SK-N-SH (cell line): ENCODE data around the gene KPNB1.

Experiments used
- EP300 ChIP-seq, 2 experiments: IDR thresholded peaks; 2 replicates each; pipeline versions ENCODE4 v1.4.0 to v1.6.1; 2012; ENCODE audit warnings: borderline replicate concordance in 1 of 2, low read depth in 1 of 2, low read length in 1 of 2
- EZH2phosphoT487 ChIP-seq: fragments of 200-600 bp; sonication (generic); IDR thresholded peaks from 2 replicates; pipeline ENCODE4 v1.6.1; 2017; ENCODE audit warnings: low read depth, mixed run types, mild to moderate bottlenecking, antibody characterized with exemption, moderate library complexity, borderline replicate concordance
- FOXM1 ChIP-seq: IDR thresholded peaks from 2 replicates; pipeline ENCODE4 v1.4.0; 2012; ENCODE audit warnings: low read depth, mild to moderate bottlenecking
- JUND ChIP-seq: IDR thresholded peaks from 2 replicates; pipeline ENCODE4 v1.4.0; 2012
- TEAD4 ChIP-seq: IDR thresholded peaks from 2 replicates; pipeline ENCODE4 v1.4.0; 2012; ENCODE audit warnings: mild to moderate bottlenecking, borderline replicate concordance; ENCODE audit not compliant: insufficient read depth

GRCh38 chr17:47707056-47707804 lies 57.5 kb downstream of the KPNB1 start:
- TF ChIP-seq EP300 (IDR thresholded peaks at IDR 0.05; ENCODE audit: borderline replicate concordance in 1 of 2, low read depth in 1 of 2, low read length in 1 of 2), result no peak
- no peak for TF ChIP-seq EZH2phosphoT487
- no peak for TF ChIP-seq TEAD4
- TF ChIP-seq JUND, result no peak
- TF ChIP-seq FOXM1, result no peak
